Adrenal gland (tissue), 19 donors: ENCODE measurements around the gene CGB3. TPM values are rescaled to one million over a fixed set of nuclear protein-coding genes. Genes with fewer than 3 reads are reported as not detected.
"Not testable (repeated sequence)": the region's sequence is repeated elsewhere in the genome, so short reads cannot be mapped to it uniquely, and the experiment has no call there.

Experiments
- DNase-seq, 7 donors: peaks; one replicate each; pipeline ENCODE4 v3.0.0-alpha.2; 2019 to 2020
- H3K27ac ChIP-seq, 5 donors: fragments of 200-600 bp; sonication (generic) in 4 of 5; 1 replicate in 3 of 5; 2 replicates in 2 of 5; pipeline versions ENCODE4 v1.5.1 to v1.8.0; 2016 to 2020; ENCODE audit warnings: mild to moderate bottlenecking in 1 of 5
- H3K27me3 ChIP-seq: fragments of 200-600 bp; 2 replicates; pipeline ENCODE4 v1.8.0; 2021
- H3K36me3 ChIP-seq, 2 donors: fragments of 200-600 bp; replicated peaks in 1 of 2; 1 replicate in 1 of 2; 2 replicates in 1 of 2; pipeline versions ENCODE4 v1.5.1 to v1.8.0; 2018 to 2022
- H3K4me1 ChIP-seq, 2 donors: fragments of 200-600 bp; replicated peaks in 1 of 2; 1 replicate in 1 of 2; 2 replicates in 1 of 2; pipeline versions ENCODE4 v1.5.1 to v1.8.0; 2018 to 2021
- H3K4me3 ChIP-seq, 4 donors: fragments of 200-600 bp; sonication (generic) in 3 of 4; one replicate each; pipeline ENCODE4 v1.5.1; 2016 to 2018
- H3K9me3 ChIP-seq, 3 donors: fragments of 200-600 bp; sonication (generic) in 1 of 3; replicated peaks in 1 of 3; 1 replicate in 2 of 3; 2 replicates in 1 of 3; pipeline versions ENCODE4 v1.5.1 to v1.8.0; 2016 to 2021
- POLR2A ChIP-seq, 2 donors: fragments of 450-650 bp; IDR thresholded peaks; one replicate each; pipeline ENCODE4 v1.6.1; 2017; ENCODE audit warnings: antibody characterized with exemption in 2 of 2, mild to moderate bottlenecking in 2 of 2, moderate library complexity in 1 of 2
- WGBS, 4 donors: extraction: QIAGEN DNeasy Blood & Tissue Kit in 2 of 4; methylation state at CpG; one replicate each; pipeline versions ENCODE4 v1.1.5 to v1.1.7; 2013 to 2017; 5-methylcytosine and 5-hydroxymethylcytosine counted together
- intact Hi-C, 2 donors: fragments of 100-400 bp; cut with DNase I; formaldehyde crosslinking; loops; one replicate each; pipeline versions ENCODE4 v1.14.1 to v1.15.0; 2022 to 2023
- long read RNA-seq, 10 donors: library from polyadenylated mRNA in 3 of 10; unstranded in 2 of 10; stranded (forward) in 1 of 10; transcript quantifications; one replicate each; pipeline ENCODE4 v2.0.0 and lab custom pipeline, GENCODE V29; 2021 to 2026
- polyA plus RNA-seq, 3 donors: library from polyadenylated mRNA; stranded (reverse); fragments of 200-250 nt in 2 of 3; fragments of 350-450 nt in 1 of 3; fragmentation: Illumina TruSeq in 1 of 3; extraction: RNeasy Lipid Tissue Mini Kit (QIAGEN cat#74804) in 1 of 3; gene quantifications; one replicate each; pipeline ENCODE4 v1.2.3, GENCODE V29; 2013 to 2014
- total RNA-seq, 9 donors: library from RNA; depleted of rRNA in 4 of 9; stranded (reverse); fragments of >200 nt in 4 of 9; fragments of 120-200 nt in 1 of 9; fragmentation: NEBNext Ultra II Directional in 1 of 9; extraction: Animal tissue kit (Norgen Biotek cat#: 25700) in 1 of 9; gene quantifications; one replicate each; pipeline versions ENCODE4 v1.1.0 to v1.2.4, GENCODE V29; 2013 to 2023
- TF ChIP-seq, protein P1 (sequence below), 6 experiments: fragments of 450-650 bp in 4 of 6; fragments of 200-600 bp in 2 of 6; sonication (generic) in 1 of 6; IDR thresholded peaks; 1 replicate in 5 of 6; 2 replicates in 1 of 6; pipeline versions ENCODE4 v1.5.1 to v1.8.0; 2016 to 2021; ENCODE audit warnings: antibody characterized with exemption in 6 of 6, mild to moderate bottlenecking in 2 of 6, moderate library complexity in 1 of 6
- donor health status: healthy with polysubstance abuse.
- donor health status: Bipolar disorder and iron deficiency.
- donor health status: DM: yes; HTN: yes; CAD: no.
- donor health status: DM: no; HTN: no; CAD: no.
- donor health status: DM: no; HTN: no; CAD: no.
- donor health status: DM: yes; HTN: yes; CAD: no.

CGB3 gene
- total RNA-seq: not detected
- polyA plus RNA-seq: not detected
- long read RNA-seq, donor 1: 0 reads
- long read RNA-seq, donor 2: 0 reads
- long read RNA-seq, donor 3: 0 reads
- long read RNA-seq, donor 4: 0 reads
- long read RNA-seq, donor 5: 0 reads
- long read RNA-seq, donor 6: 0 reads
- long read RNA-seq, donor 7: 0 reads
- long read RNA-seq, donor 8: 0 reads
- long read RNA-seq, donor 9: 0 reads
- long read RNA-seq, donor 10: 0 reads

DNA sequence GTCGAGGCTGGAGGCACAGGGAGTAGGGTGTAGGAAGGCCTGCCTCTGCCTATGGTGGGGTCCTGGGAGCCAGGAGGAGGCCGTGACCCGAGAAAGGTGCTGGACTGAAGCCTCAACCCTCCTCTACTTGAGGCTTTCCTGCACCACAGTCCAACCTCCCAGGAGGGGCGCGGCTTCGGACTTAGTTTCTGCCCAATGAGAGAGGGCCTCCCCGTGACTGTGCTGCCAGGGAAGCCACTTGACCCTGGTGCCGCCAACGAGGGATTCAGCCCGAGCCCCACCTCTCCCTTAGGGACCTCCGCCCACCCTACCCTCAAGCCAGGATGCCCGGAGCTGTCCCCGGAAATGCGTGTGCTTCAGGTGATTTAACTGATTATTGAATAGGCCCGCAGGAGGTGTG is at the start of gene CGB3:
CGB3 (minus strand) TSS at position 101 of the 400 bp plus-strand sequence. CDS start 362 bp downstream, outside the sequence.
- H3K27ac ChIP-seq, H3K36me3 ChIP-seq, H3K4me1 ChIP-seq, H3K4me3 ChIP-seq, intact Hi-C loops, H3K9me3 ChIP-seq, H3K27me3 ChIP-seq, DNase-seq: not testable (repeated sequence)
- 74 to 75% methylated on average over 10 of the region's 15 CpGs; no CpG with 5 or more reads in 2 of the 4 donors for WGBS, 4 donors

DNA sequence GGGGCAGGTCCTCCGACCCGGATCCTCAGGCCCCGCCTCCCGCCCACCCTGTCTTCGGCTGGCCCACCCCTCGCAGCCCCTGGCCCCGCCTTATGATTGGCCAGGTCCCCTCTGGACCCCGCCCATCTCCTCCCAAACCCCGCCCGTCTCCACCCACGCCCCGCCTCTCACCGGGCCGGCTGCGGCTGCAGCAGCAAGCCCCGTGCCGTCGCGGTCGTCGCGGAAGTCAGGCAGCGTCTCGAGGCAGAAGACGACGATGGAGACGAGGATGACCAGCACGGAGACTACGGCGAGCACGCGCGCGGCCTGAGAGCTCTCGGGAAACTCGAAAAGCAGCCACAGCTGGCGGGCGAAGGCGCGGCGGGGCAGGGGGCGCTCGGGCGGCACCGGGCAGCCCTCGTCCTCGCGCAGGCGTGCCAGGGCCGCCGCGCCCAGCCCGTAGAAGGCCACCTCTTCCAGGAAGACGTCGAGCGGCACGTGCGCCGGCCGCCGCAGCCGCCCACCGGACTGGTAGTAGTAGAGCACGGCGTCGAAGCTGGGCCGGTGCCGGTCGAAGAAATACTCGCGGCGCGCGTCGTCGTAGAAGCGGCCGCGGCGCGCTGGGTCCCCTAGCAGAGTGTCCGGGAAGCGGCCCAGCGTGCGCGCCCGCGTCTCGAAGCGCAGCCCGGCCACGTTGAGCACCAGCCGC is 47.9 kb upstream of the CGB3 start:
- no peak overlapping the region for H3K27ac ChIP-seq
- no peak overlapping the region for H3K4me3 ChIP-seq
- WGBS, 4 donors: 2 to 4% (median 3%) methylated on average over 21 to 93 of the region's 93 CpGs; no CpG with 5 or more reads in 1 of the 4 donors
- H3K27me3 ChIP-seq: peaks cover 43% of the 10 kb centered on the region
- intact Hi-C loops: loop anchor here in 1 of 2 donors (10.0 kb wide), 1 partner anchor 143 kb away; no protein-coding TSS in a partner anchor
- H3K9me3 ChIP-seq: no peaks in the 10 kb centered on the region
- no peaks in the 10 kb centered on the region for H3K4me1 ChIP-seq
- DNase-seq: no peak
- H3K36me3 ChIP-seq: no peaks in the 10 kb centered on the region
- TF ChIP-seq POLR2A (IDR thresholded peaks at IDR 0.05): no peak

DNA sequence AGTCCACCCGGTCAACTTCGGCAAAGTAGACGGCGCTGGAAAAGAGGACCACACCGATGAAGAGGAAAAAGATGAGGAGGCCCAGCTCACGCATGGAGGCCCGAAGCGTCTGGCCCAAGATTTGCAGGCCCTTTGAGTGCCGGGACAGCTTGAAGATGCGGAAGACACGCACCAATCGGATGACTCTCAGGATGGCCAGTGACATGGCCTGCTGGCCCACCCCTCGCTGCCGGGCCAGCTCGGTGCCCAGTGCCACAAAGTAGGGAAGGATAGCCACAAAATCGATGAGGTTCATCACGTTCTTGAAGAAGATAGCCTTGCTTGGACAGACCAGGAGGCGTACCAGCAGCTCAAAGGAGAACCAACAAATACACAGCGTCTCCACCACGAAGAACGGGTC is 46.3 kb upstream of the CGB3 start:
- 87 to 94% (median 94%) methylated on average over 21 of the region's 21 CpGs for WGBS, 4 donors
- Histone ChIP-seq H3K4me1 (no peaks in the 10 kb centered on the region), H3K27me3 (peaks cover 43% of the 10 kb centered on the region), H3K9me3 (no peaks in the 10 kb centered on the region), H3K4me3 (no peak overlapping the region), H3K36me3 (no peaks in the 10 kb centered on the region), H3K27ac (no peak overlapping the region)
- TF ChIP-seq, protein P1, sequence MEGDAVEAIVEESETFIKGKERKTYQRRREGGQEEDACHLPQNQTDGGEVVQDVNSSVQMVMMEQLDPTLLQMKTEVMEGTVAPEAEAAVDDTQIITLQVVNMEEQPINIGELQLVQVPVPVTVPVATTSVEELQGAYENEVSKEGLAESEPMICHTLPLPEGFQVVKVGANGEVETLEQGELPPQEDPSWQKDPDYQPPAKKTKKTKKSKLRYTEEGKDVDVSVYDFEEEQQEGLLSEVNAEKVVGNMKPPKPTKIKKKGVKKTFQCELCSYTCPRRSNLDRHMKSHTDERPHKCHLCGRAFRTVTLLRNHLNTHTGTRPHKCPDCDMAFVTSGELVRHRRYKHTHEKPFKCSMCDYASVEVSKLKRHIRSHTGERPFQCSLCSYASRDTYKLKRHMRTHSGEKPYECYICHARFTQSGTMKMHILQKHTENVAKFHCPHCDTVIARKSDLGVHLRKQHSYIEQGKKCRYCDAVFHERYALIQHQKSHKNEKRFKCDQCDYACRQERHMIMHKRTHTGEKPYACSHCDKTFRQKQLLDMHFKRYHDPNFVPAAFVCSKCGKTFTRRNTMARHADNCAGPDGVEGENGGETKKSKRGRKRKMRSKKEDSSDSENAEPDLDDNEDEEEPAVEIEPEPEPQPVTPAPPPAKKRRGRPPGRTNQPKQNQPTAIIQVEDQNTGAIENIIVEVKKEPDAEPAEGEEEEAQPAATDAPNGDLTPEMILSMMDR (IDR thresholded peaks at IDR 0.05): no peak
- intact Hi-C loops: loop anchor here in 1 of 2 donors (10.0 kb wide), 1 partner anchor 144 kb away; no protein-coding TSS in a partner anchor
- DNase-seq: no peak

DNA sequence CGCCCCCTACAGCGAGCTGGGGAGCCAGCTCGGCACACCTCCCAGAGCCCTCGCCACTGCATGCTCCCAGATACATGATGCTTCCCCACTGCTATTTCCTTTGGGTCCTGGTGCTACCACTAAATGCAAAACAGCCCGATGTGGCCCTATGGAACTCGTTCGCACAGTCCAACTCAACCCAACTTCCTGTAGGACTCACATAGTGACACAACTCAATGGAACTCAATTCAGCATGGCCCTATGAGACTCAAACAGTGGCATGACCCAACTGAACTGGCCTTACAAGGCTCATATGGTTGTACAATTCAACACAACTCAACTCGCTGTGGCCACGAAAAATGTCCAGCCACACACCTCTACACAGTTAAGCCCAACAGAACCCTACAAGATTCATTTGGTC is 44.9 kb upstream of the CGB3 start:
- H3K9me3 ChIP-seq: no peaks in the 10 kb centered on the region
- no peak overlapping the region for H3K4me3 ChIP-seq
- TF ChIP-seq POLR2A (IDR thresholded peaks at IDR 0.05): no peak
- TF ChIP-seq, protein P1 (IDR thresholded peaks at IDR 0.05): no peak
- peaks cover 0 to 6% of the 10 kb centered on the region in 2 donors for H3K4me1 ChIP-seq
- 90 to 96% (median 91%) methylated on average over 9 of the region's 9 CpGs for WGBS, 4 donors
- peaks cover 42% of the 10 kb centered on the region for H3K27me3 ChIP-seq
- intact Hi-C loops: no loop called here
- DNase-seq: no peak
- H3K27ac ChIP-seq: no peak overlapping the region
- no peaks in the 10 kb centered on the region for H3K36me3 ChIP-seq

DNA sequence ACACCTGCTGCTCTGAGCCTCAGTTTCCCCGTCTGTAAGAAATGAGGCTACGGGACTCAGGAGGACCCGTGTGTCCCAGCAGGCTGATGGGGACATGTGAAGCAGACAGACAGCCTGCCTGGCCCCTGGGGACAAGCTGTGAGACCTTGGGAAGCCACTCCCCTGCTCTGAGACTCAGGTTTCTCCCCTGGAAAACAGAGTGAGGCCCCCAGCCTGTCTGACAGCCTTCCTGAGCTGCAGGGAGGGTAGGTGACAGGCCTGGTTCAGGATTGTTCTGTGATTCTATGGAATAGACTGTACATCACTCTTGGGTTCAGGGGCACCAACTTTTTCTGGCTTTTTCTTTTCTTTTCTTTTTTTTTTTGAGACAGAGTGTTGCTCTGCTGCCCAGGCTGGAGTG is 43.4 kb upstream of the CGB3 start:
- WGBS, 4 donors: 27 to 48% (median 36%) methylated on average over 2 to 3 of the region's 3 CpGs; no CpG with 5 or more reads in 1 of the 4 donors
- H3K27ac ChIP-seq: no peak overlapping the region
- H3K4me1 ChIP-seq: peaks cover 0 to 6% of the 10 kb centered on the region in 2 donors
- no peaks in the 10 kb centered on the region for H3K9me3 ChIP-seq
- no peak for DNase-seq
- H3K36me3 ChIP-seq: no peaks in the 10 kb centered on the region
- TF ChIP-seq, protein P1 (IDR thresholded peaks at IDR 0.05): no peak
- TF ChIP-seq POLR2A (IDR thresholded peaks at IDR 0.05): no peak
- H3K4me3 ChIP-seq: no peak overlapping the region
- intact Hi-C loops: no loop called here
- peaks cover 29% of the 10 kb centered on the region for H3K27me3 ChIP-seq
